ENCODE data around the gene GRAMD2B.
"Not testable (repeated sequence)": the region's sequence is repeated elsewhere in the genome, so short reads cannot be mapped to it uniquely, and the experiment has no call there.

GRAMD2B gene

GRCh38 chr5:126422994-126423788, at the start of gene GRAMD2B:
Gene GRAMD2B, plus strand, starts transcription at chr5:126423409. Its CDS starts 198 bp downstream, at chr5:126423607.
- Mint-ChIP-seq H3K4me3 (peak within 1 kb of the TSS; percentile 87), H3K36me3 (no peaks in the 10 kb centered on the region), H3K4me1 (peaks cover 33% of the 10 kb centered on the region), H3K27ac (peak within 1 kb of the TSS; percentile 90), H3K9me3 (no peaks in the 10 kb centered on the region), H3K27me3 (peaks cover 6% of the 10 kb centered on the region)
- DNase-seq, result peak; percentile 79
- CTCF ChIA-PET, result interaction anchor here (0.7 to 2.4 kb wide), 5 partner anchors 23 to 116 kb away, joined by 3 to 9 read pairs (median 4); no protein-coding TSS in a partner anchor

GRCh38 chr5:126374109-126374416, 49.1 kb upstream of the GRAMD2B start:
- peaks cover 9% of the 10 kb centered on the region for H3K4me1 Mint-ChIP-seq
- CTCF ChIA-PET, result interaction anchor here (1.9 kb wide), 1 partner anchor 126 kb away, joined by 7 read pairs; no protein-coding TSS in a partner anchor
- H3K27ac Mint-ChIP-seq, result no peak overlapping the region
- no peaks in the 10 kb centered on the region for H3K36me3 Mint-ChIP-seq
- no peak for DNase-seq
- H3K4me3 Mint-ChIP-seq, result no peak overlapping the region
- H3K27me3 Mint-ChIP-seq, result no peaks in the 10 kb centered on the region
- H3K9me3 Mint-ChIP-seq, result no peaks in the 10 kb centered on the region

DNA sequence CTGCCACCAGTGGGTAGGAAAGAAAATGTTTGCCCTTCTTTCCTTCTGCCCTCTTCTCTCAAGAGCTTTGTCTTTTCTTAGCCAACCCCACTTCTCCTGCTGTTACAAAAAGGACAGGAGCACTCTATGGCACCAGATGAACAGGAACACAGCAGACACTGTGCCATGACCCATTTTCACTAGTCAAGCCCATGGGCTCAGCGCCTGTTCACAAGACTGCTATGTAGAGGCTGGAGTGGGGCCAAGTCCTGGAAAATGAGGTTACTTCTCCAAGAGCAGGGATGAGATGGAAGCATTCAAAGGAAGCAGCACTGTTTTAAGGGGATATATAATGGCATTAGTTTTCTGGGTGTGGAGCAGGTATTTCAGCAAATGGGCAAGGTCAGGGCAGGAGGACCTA, 46.8 kb upstream of the GRAMD2B start:
- no peak overlapping the region for H3K27ac Mint-ChIP-seq
- no peaks in the 10 kb centered on the region for H3K9me3 Mint-ChIP-seq
- no peak overlapping the region for H3K4me3 Mint-ChIP-seq
- CTCF ChIA-PET, result no interaction called here
- DNase-seq, result no peak
- no peaks in the 10 kb centered on the region for H3K27me3 Mint-ChIP-seq
- no peaks in the 10 kb centered on the region for H3K36me3 Mint-ChIP-seq
- H3K4me1 Mint-ChIP-seq, result peaks cover 9% of the 10 kb centered on the region

DNA sequence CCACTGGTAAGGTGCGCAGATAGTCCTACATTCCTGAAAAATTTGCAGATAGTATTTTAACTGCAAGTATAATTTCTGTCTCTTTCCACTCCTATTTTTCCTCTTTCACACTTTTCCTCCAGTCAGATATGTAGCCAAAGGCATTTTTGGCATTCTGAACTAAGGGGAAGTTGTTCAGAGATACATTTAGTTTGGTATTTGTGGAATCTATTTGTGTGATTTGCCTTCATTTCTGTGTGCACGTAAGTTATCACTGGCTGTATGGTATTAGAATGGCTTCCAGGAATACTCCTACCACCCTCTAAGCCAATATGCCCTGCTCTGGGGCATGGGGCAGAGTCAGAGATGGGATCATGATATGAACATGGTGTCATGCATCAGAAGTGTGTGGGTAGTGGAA, 45.8 kb upstream of the GRAMD2B start:
- Mint-ChIP-seq H3K4me1 (peaks cover 9% of the 10 kb centered on the region), H3K4me3 (no peak overlapping the region), H3K27me3 (no peaks in the 10 kb centered on the region), H3K36me3 (no peaks in the 10 kb centered on the region), H3K9me3 (peaks cover 2% of the 10 kb centered on the region), H3K27ac (no peak overlapping the region)
- CTCF ChIA-PET, result no interaction called here
- DNase-seq, result no peak

- H3K4me1 Mint-ChIP-seq, H3K27ac Mint-ChIP-seq, H3K36me3 Mint-ChIP-seq, H3K9me3 Mint-ChIP-seq, DNase-seq, CTCF ChIA-PET, H3K4me3 Mint-ChIP-seq, H3K27me3 Mint-ChIP-seq: not testable (repeated sequence)
Measured at GRCh38 chr5:126380316-126380715, 42.9 kb upstream of the GRAMD2B start.

GRCh38 chr5:126383246-126383645, 40.0 kb upstream of the GRAMD2B start:
- H3K27me3 Mint-ChIP-seq, result no peaks in the 10 kb centered on the region
- H3K36me3 Mint-ChIP-seq, result no peaks in the 10 kb centered on the region
- H3K27ac Mint-ChIP-seq, result no peak overlapping the region
- no peaks in the 10 kb centered on the region for H3K4me1 Mint-ChIP-seq
- H3K9me3 Mint-ChIP-seq, result peaks cover 2% of the 10 kb centered on the region
- CTCF ChIA-PET, result no interaction called here
- no peak overlapping the region for H3K4me3 Mint-ChIP-seq
- DNase-seq, result no peak

GRCh38 chr5:126383776-126384175, 39.4 kb upstream of the GRAMD2B start:
- CTCF ChIA-PET, result no interaction called here

GRCh38 chr5:126384985-126385384, 38.2 kb upstream of the GRAMD2B start:
- Mint-ChIP-seq H3K4me1 (no peaks in the 10 kb centered on the region), H3K27me3 (no peaks in the 10 kb centered on the region), H3K27ac (no peak overlapping the region), H3K36me3 (no peaks in the 10 kb centered on the region), H3K4me3 (no peak overlapping the region), H3K9me3 (peaks cover 2% of the 10 kb centered on the region)
- CTCF ChIA-PET, result no interaction called here
- no peak for DNase-seq

More at GRCh38 chr5:126383776-126384175, 39.4 kb upstream of the GRAMD2B start:
- no peaks in the 10 kb centered on the region for H3K36me3 Mint-ChIP-seq
- no peak for DNase-seq
- no peaks in the 10 kb centered on the region for H3K27me3 Mint-ChIP-seq
- no peak overlapping the region for H3K4me3 Mint-ChIP-seq
- H3K27ac Mint-ChIP-seq, result no peak overlapping the region
- peaks cover 2% of the 10 kb centered on the region for H3K9me3 Mint-ChIP-seq
- no peaks in the 10 kb centered on the region for H3K4me1 Mint-ChIP-seq

- H3K4me3 Mint-ChIP-seq, result no peak overlapping the region
- CTCF ChIA-PET, result no interaction called here
- no peak overlapping the region for H3K27ac Mint-ChIP-seq
- peaks cover 2% of the 10 kb centered on the region for H3K9me3 Mint-ChIP-seq
- no peaks in the 10 kb centered on the region for H3K36me3 Mint-ChIP-seq
- H3K27me3 Mint-ChIP-seq, result no peaks in the 10 kb centered on the region
- no peaks in the 10 kb centered on the region for H3K4me1 Mint-ChIP-seq
- DNase-seq, result no peak
Measured at GRCh38 chr5:126385524-126386502, 37.4 kb upstream of the GRAMD2B start.

DNA sequence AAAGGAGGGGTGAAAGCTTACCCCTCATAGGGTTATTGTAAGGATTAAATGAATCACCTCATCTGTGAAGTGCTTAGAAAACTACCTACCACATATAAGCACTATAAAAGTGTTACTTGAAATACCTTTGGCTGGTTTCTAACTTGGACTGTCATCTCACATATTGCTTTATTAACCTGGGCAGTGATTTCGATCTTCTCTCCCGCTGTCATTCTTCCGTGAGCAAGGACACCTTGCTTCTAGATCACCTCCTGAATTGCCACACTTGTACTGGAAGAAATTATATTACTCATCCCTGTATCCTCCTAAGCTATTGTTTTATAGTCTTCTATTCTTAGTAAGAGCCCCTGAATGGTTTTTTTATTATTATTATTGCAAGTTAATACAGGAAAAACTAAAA, 34.0 kb upstream of the GRAMD2B start:
- CTCF ChIA-PET, result no interaction called here
- H3K27ac Mint-ChIP-seq, result no peak overlapping the region
- no peak overlapping the region for H3K4me3 Mint-ChIP-seq
- no peaks in the 10 kb centered on the region for H3K36me3 Mint-ChIP-seq
- no peaks in the 10 kb centered on the region for H3K27me3 Mint-ChIP-seq
- DNase-seq, result no peak
- no peaks in the 10 kb centered on the region for H3K4me1 Mint-ChIP-seq
- H3K9me3 Mint-ChIP-seq, result no peaks in the 10 kb centered on the region

DNA sequence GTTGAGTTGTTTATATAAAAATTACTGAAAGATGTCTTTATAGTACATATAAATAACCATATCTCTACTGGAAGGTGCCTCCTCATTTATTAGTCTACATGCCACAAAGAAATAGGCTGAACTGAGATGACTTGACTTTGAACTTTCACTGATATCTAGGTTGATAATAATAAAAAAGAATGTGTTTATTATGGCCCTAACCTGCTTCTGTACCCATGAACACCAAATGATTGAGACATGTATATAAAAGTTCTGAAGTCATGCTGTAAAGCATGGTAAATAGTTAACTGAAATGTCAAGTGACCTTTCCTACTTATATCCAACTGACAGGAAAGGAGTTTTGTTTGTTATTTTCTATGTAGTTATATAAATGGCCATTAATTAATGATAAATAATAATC, 33.2 kb upstream of the GRAMD2B start:
- Mint-ChIP-seq H3K36me3 (no peaks in the 10 kb centered on the region), H3K4me1 (no peaks in the 10 kb centered on the region), H3K9me3 (no peaks in the 10 kb centered on the region), H3K4me3 (no peak overlapping the region), H3K27me3 (no peaks in the 10 kb centered on the region), H3K27ac (no peak overlapping the region)
- no peak for DNase-seq
- CTCF ChIA-PET, result no interaction called here

DNA sequence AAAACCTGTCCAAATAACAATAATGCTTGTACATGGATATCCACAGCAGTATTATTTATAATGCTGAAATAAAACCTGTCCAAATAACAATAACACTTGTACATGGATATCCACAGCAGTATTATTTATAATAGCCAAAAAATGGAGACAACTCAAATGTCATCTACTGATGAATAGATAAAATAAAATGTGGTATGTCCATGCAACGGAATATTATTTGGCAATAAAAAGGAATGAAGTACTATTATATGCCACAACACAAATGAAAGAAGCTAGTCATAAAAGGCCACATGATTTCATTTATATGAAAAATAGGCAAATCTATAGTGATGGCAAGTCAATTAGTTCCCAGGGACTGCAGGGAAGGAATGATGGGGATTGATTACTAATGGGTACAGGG, 31.8 kb upstream of the GRAMD2B start:
- no peaks in the 10 kb centered on the region for H3K9me3 Mint-ChIP-seq
- H3K4me3 Mint-ChIP-seq, result no peak overlapping the region
- H3K36me3 Mint-ChIP-seq, result no peaks in the 10 kb centered on the region
- CTCF ChIA-PET, result no interaction called here
- H3K4me1 Mint-ChIP-seq, result no peaks in the 10 kb centered on the region
- H3K27me3 Mint-ChIP-seq, result no peaks in the 10 kb centered on the region
- no peak for DNase-seq
- H3K27ac Mint-ChIP-seq, result no peak overlapping the region

GRCh38 chr5:126394211-126394788, 28.9 kb upstream of the GRAMD2B start:
- DNase-seq, result no peak
- H3K9me3 Mint-ChIP-seq, result no peaks in the 10 kb centered on the region
- CTCF ChIA-PET, result no interaction called here
- no peaks in the 10 kb centered on the region for H3K27me3 Mint-ChIP-seq
- no peak overlapping the region for H3K27ac Mint-ChIP-seq
- H3K4me3 Mint-ChIP-seq, result no peak overlapping the region
- no peaks in the 10 kb centered on the region for H3K4me1 Mint-ChIP-seq
- no peaks in the 10 kb centered on the region for H3K36me3 Mint-ChIP-seq

DNA sequence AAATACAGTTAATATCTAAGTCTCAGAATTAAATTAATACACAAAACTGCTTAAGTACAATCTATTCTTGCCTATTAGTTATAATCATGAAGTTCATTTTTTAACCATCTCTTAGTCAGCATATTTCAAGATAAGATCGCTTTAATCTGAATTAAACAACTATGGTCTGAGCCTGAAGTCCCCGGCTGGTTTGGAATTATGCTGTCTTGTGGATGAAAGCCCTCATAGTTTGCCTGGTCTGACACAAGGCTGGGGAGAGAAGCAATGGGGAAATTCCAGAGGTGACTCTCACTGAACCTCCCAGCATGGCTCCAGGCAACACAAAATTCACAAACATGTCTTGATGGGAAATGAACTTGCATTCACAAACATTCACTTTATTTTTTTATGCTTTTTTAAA, 28.0 kb upstream of the GRAMD2B start:
- H3K9me3 Mint-ChIP-seq, result peaks cover 2% of the 10 kb centered on the region
- H3K4me3 Mint-ChIP-seq, result no peak overlapping the region
- H3K4me1 Mint-ChIP-seq, result no peaks in the 10 kb centered on the region
- no peak for DNase-seq
- no peak overlapping the region for H3K27ac Mint-ChIP-seq
- CTCF ChIA-PET, result no interaction called here
- H3K27me3 Mint-ChIP-seq, result no peaks in the 10 kb centered on the region
- no peaks in the 10 kb centered on the region for H3K36me3 Mint-ChIP-seq

All from activated naive CD4-positive, alpha-beta T cell treated with anti-CD3 and anti-CD28 coated beads, Interleukin-2, amount 10 ng/mL, durations not matched to agents 7 days and 5 days (primary cell).